Activated CD4-positive, alpha-beta T cell treated with anti-CD3 and anti-CD28 coated beads, Interleukin-2, amount 10 ng/mL, durations not matched to agents 7 days and 5 days (primary cell): ENCODE data around the gene IL26. TPM values are rescaled to one million over a fixed set of nuclear protein-coding genes. Genes with fewer than 3 reads are reported as not detected.

Experiments used
- CTCF ChIA-PET: fragments of 350-600 bp; sonication (Branson Sonifier 250); formaldehyde crosslinking; loops from one replicate; lab custom pipeline; 2021; ENCODE audit warnings: antibody characterized with exemption; lab: Charles Lee
- POLR2A ChIA-PET: fragments of 350-600 bp; sonication (Branson Sonifier 250); formaldehyde crosslinking; loops from one replicate; lab custom pipeline; 2021; ENCODE audit warnings: antibody characterized with exemption; lab: Charles Lee
- DNase-seq: peaks from one replicate; pipeline ENCODE4 v3.0.0-alpha.2; 2020
- H3K27ac Mint-ChIP-seq: one replicate; pipeline ENCODE4 v1.8.0; 2021; ENCODE audit warnings: mild to moderate bottlenecking, moderate library complexity, mixed read lengths
- H3K27me3 Mint-ChIP-seq: one replicate; pipeline ENCODE4 v1.8.0; 2021; ENCODE audit warnings: mixed read lengths
- H3K36me3 Mint-ChIP-seq: one replicate; pipeline ENCODE4 v1.8.0; 2021; ENCODE audit warnings: low read depth, mixed read lengths
- H3K4me1 Mint-ChIP-seq: one replicate; pipeline ENCODE4 v1.8.0; 2021; ENCODE audit warnings: mixed read lengths
- H3K4me3 Mint-ChIP-seq: one replicate; pipeline ENCODE4 v1.8.0; 2021; ENCODE audit warnings: mild to moderate bottlenecking, moderate library complexity, mixed read lengths
- H3K9me3 Mint-ChIP-seq: one replicate; pipeline ENCODE4 v1.8.0; 2021; ENCODE audit warnings: mixed read lengths
- total RNA-seq, 2 experiments: library from RNA; stranded (reverse); gene quantifications; one replicate each; pipeline ENCODE4 v1.2.3, GENCODE V29; 2021

The IL26 gene
- total RNA-seq: under 1 TPM; 0.50 to 1.00 TPM

DNA sequence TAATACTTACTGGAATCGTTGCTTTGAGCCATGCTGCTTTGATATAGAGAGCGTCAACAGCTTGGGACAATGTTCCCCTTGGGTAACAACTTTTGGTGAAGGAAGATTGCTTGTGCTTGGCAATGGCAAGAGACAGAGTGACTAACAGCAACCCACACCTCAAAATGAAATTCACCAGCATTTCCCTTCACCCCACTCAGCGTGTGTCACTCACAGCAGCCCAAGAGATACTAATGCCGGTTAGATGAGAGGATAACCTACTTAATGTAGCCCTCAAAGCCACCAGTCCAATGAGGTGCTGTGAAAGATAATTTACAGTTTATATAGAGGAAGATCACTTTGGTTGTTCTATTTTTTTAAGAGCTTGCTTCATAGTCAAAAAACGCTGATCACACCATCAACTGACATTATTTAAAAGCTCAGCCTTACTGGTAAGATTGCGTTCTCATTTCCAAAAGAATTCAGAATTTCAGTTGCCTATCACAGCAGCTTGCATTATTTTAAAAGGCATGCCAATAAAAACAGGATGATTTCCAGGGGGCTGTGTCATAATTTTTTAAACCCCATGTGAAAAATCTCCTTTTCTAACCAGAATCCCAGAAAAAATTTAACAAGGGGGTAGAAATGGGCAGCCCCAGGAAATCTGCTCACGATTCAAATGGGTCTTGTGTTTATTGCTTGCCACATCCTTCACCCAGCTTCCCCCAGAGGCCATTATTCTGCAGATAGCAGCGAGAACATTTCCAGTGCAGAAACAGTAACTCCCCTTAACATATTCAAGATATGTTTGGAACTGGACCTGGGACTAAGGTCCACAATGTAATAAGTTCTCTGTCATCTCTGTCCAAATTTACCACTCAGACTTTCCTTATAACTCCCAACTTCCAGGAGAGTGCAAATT, at the start of gene IL26:
Gene IL26, minus strand, starts transcription at position 235 of the 901 bp plus-strand sequence. Its CDS starts 54 bp downstream, at position 181.
- Mint-ChIP-seq H3K4me1 (peaks cover 19% of the 10 kb centered on the region), H3K4me3 (no peak within 1 kb of the TSS), H3K9me3 (no peaks in the 10 kb centered on the region), H3K36me3 (no peaks in the 10 kb centered on the region), H3K27ac (no peak within 1 kb of the TSS), H3K27me3 (peaks cover 8% of the 10 kb centered on the region)
- no peak for DNase-seq
- ChIA-PET POLR2A (no interaction called here), CTCF (interaction anchor here (1.2 to 3.2 kb wide), 3 partner anchors 17 to 98 kb away, joined by 3 to 12 read pairs (median 3); no protein-coding TSS in a partner anchor)

DNA sequence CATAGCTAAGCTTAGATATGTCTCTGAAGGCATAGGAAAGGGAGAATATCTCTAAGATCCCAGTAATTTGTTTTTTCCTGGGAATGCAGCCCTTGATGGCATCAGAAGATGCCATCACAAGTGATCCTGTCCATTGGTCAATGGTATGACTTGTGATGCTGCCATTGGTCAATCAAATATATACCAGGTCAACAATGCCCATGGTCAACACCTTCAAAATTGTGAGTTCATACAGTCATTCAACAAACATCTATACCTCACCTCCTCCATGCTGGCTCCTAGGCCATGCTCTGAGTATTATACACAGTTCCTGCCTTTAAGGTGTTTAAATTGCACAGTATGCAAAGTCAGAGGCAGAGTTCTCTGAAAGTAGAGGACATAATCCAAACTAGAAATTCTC, 47.1 kb upstream of the IL26 start:
- Mint-ChIP-seq H3K27me3 (peaks cover 4% of the 10 kb centered on the region), H3K4me1 (peaks cover 22% of the 10 kb centered on the region), H3K4me3 (no peak overlapping the region), H3K9me3 (no peaks in the 10 kb centered on the region), H3K27ac (no peak overlapping the region), H3K36me3 (no peaks in the 10 kb centered on the region)
- no peak for DNase-seq
- ChIA-PET CTCF (interaction anchor here (0.7 to 2.4 kb wide), 3 partner anchors 9 to 51 kb away, joined by 3 to 8 read pairs (median 3); no protein-coding TSS in a partner anchor), POLR2A (no interaction called here)

DNA sequence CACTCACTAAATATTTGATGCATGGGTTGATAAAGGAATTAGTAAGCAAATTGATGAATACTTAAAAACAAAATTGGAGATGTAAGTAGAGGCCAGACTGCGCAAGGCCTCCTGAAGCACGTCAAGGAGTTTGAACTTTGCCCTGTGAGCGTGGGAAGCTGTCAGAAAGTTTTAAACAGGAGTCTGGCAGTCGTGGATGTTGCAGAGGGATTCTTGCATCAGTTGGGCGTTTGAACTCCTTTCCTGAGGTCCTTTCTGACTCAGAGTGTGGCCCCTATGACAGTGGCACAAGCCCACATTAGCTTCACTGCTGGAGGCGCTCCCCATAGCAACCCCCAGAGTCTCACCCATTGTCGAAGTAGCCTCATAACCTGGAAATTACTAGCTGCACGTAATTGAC, 45.7 kb upstream of the IL26 start:
- Mint-ChIP-seq H3K27me3 (peaks cover 4% of the 10 kb centered on the region), H3K27ac (no peak overlapping the region), H3K9me3 (peaks cover 3% of the 10 kb centered on the region), H3K4me1 (peaks cover 19% of the 10 kb centered on the region), H3K4me3 (no peak overlapping the region), H3K36me3 (no peaks in the 10 kb centered on the region)
- no peak for DNase-seq
- POLR2A ChIA-PET: no interaction called here
- CTCF ChIA-PET: no interaction called here

DNA sequence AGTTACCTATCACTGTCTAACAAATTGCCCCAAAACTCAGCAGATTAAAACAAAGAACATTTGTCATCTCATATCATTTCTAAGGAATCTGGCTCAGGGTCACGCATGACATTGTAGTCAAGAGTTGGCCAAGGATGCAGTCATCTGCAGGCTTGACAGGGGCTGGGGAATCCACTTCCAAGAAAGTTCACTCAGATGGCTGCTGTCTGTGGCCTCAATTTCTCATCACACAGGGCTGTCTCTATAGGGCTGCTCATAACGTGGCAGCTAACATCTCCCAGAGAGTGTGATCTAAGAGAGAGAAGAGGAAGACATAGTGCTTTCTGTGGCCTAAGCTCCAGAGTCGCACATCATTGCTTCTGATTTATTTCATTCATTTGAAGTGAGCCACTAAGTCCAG, 44.7 kb upstream of the IL26 start:
- peaks cover 5% of the 10 kb centered on the region for H3K9me3 Mint-ChIP-seq
- H3K4me3 Mint-ChIP-seq: no peak overlapping the region
- CTCF ChIA-PET: no interaction called here
- POLR2A ChIA-PET: no interaction called here
- H3K27me3 Mint-ChIP-seq: peaks cover 6% of the 10 kb centered on the region
- no peaks in the 10 kb centered on the region for H3K36me3 Mint-ChIP-seq
- DNase-seq: no peak
- no peak overlapping the region for H3K27ac Mint-ChIP-seq
- peaks cover 16% of the 10 kb centered on the region for H3K4me1 Mint-ChIP-seq

GRCh38 chr12:68269779-68270178, 44.2 kb upstream of the IL26 start:
- H3K9me3 Mint-ChIP-seq: peaks cover 5% of the 10 kb centered on the region
- H3K27me3 Mint-ChIP-seq: peaks cover 7% of the 10 kb centered on the region
- ChIA-PET POLR2A (no interaction called here), CTCF (no interaction called here)
- H3K4me3 Mint-ChIP-seq: no peak overlapping the region
- no peak for DNase-seq
- peaks cover 16% of the 10 kb centered on the region for H3K4me1 Mint-ChIP-seq
- no peaks in the 10 kb centered on the region for H3K36me3 Mint-ChIP-seq
- H3K27ac Mint-ChIP-seq: no peak overlapping the region

- POLR2A ChIA-PET: no interaction called here
- Mint-ChIP-seq H3K27me3 (peaks cover 13% of the 10 kb centered on the region), H3K36me3 (no peaks in the 10 kb centered on the region)
These were observed 43.4 kb upstream of the IL26 start for GRCh38 chr12:68268967-68269366.

DNA sequence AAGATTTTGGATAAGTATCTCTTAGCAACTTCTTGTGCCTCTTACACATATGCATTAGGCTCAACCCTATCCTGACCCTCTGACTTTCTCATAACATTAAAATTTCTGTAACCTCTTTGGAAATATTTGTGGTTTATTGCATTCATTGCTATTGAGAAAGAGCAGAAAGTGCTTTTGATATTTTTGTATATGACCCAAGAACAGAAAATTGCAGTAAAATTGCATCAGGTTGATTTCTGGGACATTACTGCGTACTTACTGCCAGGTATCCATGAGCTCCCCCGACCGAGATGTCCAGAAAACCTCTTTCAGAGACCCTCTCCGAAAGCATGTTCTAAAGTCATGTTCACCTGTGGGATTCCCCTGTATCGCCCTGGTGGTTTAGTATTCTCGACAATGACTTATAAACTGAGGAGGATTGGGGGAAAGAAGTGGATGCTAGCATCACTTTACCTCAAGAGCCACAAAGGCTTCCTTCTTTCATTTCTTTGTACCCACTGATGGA, 42.3 kb upstream of the IL26 start:
- Mint-ChIP-seq H3K9me3 (peaks cover 5% of the 10 kb centered on the region), H3K4me3 (no peak overlapping the region), H3K27ac (no peak overlapping the region), H3K36me3 (no peaks in the 10 kb centered on the region), H3K27me3 (peaks cover 13% of the 10 kb centered on the region), H3K4me1 (peaks cover 16% of the 10 kb centered on the region)
- CTCF ChIA-PET: no interaction called here
- POLR2A ChIA-PET: no interaction called here
- DNase-seq: no peak

More at GRCh38 chr12:68268967-68269366, 43.4 kb upstream of the IL26 start:
- CTCF ChIA-PET: no interaction called here
- Mint-ChIP-seq H3K4me3 (no peak overlapping the region), H3K9me3 (peaks cover 5% of the 10 kb centered on the region), H3K27ac (no peak overlapping the region), H3K4me1 (peaks cover 16% of the 10 kb centered on the region)
- DNase-seq: no peak

GRCh38 chr12:68264857-68265256, 39.2 kb upstream of the IL26 start:
- no peak overlapping the region for H3K27ac Mint-ChIP-seq
- DNase-seq: no peak
- peaks cover 5% of the 10 kb centered on the region for H3K9me3 Mint-ChIP-seq
- peaks cover 30% of the 10 kb centered on the region for H3K4me1 Mint-ChIP-seq
- ChIA-PET CTCF (interaction anchor here (0.6 to 1.3 kb wide), 3 partner anchors 20 to 36 kb away, joined by 4 read pairs; no protein-coding TSS in a partner anchor), POLR2A (no interaction called here)
- H3K27me3 Mint-ChIP-seq: peaks cover 20% of the 10 kb centered on the region
- H3K36me3 Mint-ChIP-seq: no peaks in the 10 kb centered on the region
- no peak overlapping the region for H3K4me3 Mint-ChIP-seq

DNA sequence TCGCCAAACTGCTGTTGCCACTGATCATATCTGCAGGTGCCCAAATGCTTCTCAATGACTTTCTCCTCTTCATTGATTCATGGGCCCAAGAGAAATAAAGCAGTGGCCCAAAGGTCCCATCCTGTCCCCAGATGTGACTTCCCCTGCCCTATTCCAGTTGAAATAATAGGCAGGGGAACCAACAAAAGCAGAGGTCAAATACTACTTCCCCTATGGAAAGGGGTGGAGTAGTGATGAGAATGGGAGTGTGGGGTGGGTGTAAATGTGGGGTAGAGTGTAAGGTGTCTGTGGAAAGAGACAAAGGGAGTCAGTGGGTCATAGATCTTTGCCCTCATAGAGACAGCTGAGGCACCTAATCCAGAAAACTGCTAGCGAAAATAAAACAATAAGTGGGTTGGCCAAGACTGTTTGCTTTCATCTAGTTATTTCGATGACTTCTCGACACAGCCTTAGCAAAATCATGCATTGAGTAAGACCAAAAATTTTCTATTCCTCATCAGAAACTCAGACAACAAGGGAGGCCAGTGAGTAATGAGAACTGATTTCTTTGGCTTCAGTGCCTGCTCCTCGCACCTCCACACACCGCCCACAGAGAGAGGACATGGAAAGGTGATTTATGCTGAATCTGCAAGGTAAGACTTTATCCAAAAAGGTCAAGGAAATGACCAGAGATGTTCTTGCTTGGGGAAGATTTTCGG, 38.7 kb upstream of the IL26 start:
- Mint-ChIP-seq H3K27me3 (peaks cover 25% of the 10 kb centered on the region), H3K4me1 (peaks cover 35% of the 10 kb centered on the region), H3K4me3 (no peak overlapping the region), H3K9me3 (peaks cover 5% of the 10 kb centered on the region), H3K36me3 (no peaks in the 10 kb centered on the region), H3K27ac (no peak overlapping the region)
- CTCF ChIA-PET: interaction anchor here (1.3 kb wide), 1 partner anchor 21 kb away, joined by 4 read pairs; no protein-coding TSS in a partner anchor
- no peak for DNase-seq
- POLR2A ChIA-PET: no interaction called here

DNA sequence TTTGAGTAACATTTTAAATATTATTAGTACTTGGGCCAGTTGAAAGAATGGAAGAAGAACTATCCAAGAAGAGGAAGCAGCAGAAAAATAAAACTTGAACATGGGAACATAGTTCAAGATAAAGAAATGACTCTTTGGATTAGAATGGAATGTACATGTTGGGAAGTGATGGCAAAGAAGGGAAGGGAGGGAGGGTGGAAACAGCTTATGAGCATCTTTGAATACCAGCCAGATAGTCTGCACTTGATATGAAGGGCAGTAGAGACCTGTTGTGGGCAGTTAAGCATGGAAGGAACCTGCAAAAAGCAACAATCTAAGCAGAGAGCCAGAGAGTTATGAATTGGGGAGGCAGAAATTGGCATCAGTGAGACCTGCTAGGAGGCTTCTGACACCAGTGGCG, 37.8 kb upstream of the IL26 start:
- POLR2A ChIA-PET: no interaction called here
- Mint-ChIP-seq H3K27ac (no peak overlapping the region), H3K27me3 (peaks cover 28% of the 10 kb centered on the region), H3K4me3 (no peak overlapping the region), H3K9me3 (peaks cover 5% of the 10 kb centered on the region), H3K36me3 (no peaks in the 10 kb centered on the region), H3K4me1 (peaks cover 32% of the 10 kb centered on the region)
- no peak for DNase-seq
- CTCF ChIA-PET: no interaction called here

DNA sequence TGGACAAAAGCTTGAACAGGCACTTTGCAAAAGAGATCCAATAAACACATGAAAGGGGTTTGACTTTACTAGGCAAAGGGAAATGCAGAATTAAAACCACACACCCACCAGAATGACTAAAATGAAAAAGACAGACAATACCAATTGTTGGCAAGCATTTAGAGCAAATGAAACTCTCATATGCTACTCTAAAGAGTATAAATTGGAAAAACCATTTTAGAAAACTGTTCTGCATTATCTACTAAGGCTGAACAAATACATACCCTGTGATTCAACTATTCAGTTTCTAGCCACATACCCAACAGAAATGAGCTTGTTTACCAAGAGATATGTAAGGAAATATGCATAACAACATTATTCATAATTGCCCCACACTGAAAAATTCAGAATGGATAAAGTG, 36.3 kb upstream of the IL26 start:
- ChIA-PET CTCF (interaction anchor here (1.1 to 1.4 kb wide), 2 partner anchors 11 to 29 kb away, joined by 3 to 5 read pairs; no protein-coding TSS in a partner anchor), POLR2A (no interaction called here)
- Mint-ChIP-seq H3K27ac (no peak overlapping the region), H3K36me3 (no peaks in the 10 kb centered on the region), H3K9me3 (peaks cover 5% of the 10 kb centered on the region), H3K27me3 (peaks cover 33% of the 10 kb centered on the region), H3K4me3 (no peak overlapping the region), H3K4me1 (peaks cover 25% of the 10 kb centered on the region)
- no peak for DNase-seq

DNA sequence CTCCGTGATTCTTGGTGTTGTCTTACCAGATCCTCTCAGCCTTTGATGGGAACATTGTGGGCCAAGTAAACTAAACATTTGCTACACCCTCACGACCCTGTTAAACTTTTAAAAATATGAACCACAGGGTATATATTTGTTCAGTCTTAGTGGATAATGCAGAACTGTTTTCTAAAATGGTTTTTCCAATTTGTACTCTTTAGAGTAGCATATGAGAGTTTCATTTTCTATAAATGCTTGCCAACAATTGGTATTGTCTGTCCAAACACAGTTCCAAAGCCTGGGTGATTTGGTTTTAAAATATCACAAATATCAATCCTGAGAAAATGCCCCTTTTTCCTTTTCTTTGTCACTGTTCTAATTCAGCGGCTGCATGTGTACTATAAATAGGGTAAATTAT, 34.5 kb upstream of the IL26 start:
- H3K4me3 Mint-ChIP-seq: no peak overlapping the region
- POLR2A ChIA-PET: no interaction called here
- no peak overlapping the region for H3K27ac Mint-ChIP-seq

More for the DNA sequence above, 34.5 kb upstream of the IL26 start:
- Mint-ChIP-seq H3K9me3 (no peaks in the 10 kb centered on the region), H3K27me3 (peaks cover 30% of the 10 kb centered on the region), H3K36me3 (no peaks in the 10 kb centered on the region), H3K4me1 (peaks cover 22% of the 10 kb centered on the region)
- CTCF ChIA-PET: no interaction called here
- DNase-seq: no peak
